ES-I3 (cell line): ENCODE measurements around the gene TANGO6.

Experiments
- H3K36me3 ChIP-seq: 2 replicates; pipeline ENCODE4 v1.6.1; 2013; ENCODE audit warnings: mild to moderate bottlenecking, low read length, control low read depth, moderate library complexity; ENCODE audit not compliant: insufficient read depth
- H3K4me1 ChIP-seq: 2 replicates; pipeline ENCODE4 v1.6.1; 2013; ENCODE audit warnings: mild to moderate bottlenecking, control low read depth, low read length; ENCODE audit not compliant: insufficient read depth
- H3K9ac ChIP-seq: 2 replicates; pipeline ENCODE4 v1.6.1; 2013; ENCODE audit warnings: low read depth, mild to moderate bottlenecking, low read length, moderate library complexity
- H3K9me3 ChIP-seq: 2 replicates; pipeline ENCODE4 v1.6.1; 2013; ENCODE audit warnings: mild to moderate bottlenecking, low read length, moderate library complexity; ENCODE audit not compliant: control insufficient read depth, insufficient read depth

TANGO6 gene

GRCh38 chr16:68943961-68944360 is 100.6 kb downstream of the TANGO6 start:
- Histone ChIP-seq H3K4me1 (no peaks in the 10 kb centered on the region), H3K9me3 (peaks cover 4% of the 10 kb centered on the region), H3K36me3 (no peaks in the 10 kb centered on the region; the same call in 1 of the 2 replicates), H3K9ac (no peak overlapping the region)

GRCh38 chr16:68948230-68948910 is 105.0 kb downstream of the TANGO6 start:
- Histone ChIP-seq H3K9me3 (peaks cover 4% of the 10 kb centered on the region), H3K36me3 (no peaks in the 10 kb centered on the region; the same call in 1 of the 2 replicates), H3K9ac (no peak overlapping the region), H3K4me1 (peaks cover 3% of the 10 kb centered on the region; the same call in 1 of the 2 replicates)

- Histone ChIP-seq H3K9me3 (no peaks in the 10 kb centered on the region), H3K36me3 (no peaks in the 10 kb centered on the region), H3K9ac (no peak overlapping the region), H3K4me1 (peaks cover 3% of the 10 kb centered on the region; the same call in 1 of the 2 replicates)
Measured at GRCh38 chr16:68951991-68952877, 108.9 kb downstream of the TANGO6 start.

- H3K9ac ChIP-seq: no peak overlapping the region
- no peaks in the 10 kb centered on the region for H3K9me3 ChIP-seq
- no peaks in the 10 kb centered on the region for H3K36me3 ChIP-seq
- H3K4me1 ChIP-seq: peaks cover 3% of the 10 kb centered on the region; the same call in 1 of the 2 replicates
Measured at GRCh38 chr16:68954911-68955635, 111.7 kb downstream of the TANGO6 start.

DNA sequence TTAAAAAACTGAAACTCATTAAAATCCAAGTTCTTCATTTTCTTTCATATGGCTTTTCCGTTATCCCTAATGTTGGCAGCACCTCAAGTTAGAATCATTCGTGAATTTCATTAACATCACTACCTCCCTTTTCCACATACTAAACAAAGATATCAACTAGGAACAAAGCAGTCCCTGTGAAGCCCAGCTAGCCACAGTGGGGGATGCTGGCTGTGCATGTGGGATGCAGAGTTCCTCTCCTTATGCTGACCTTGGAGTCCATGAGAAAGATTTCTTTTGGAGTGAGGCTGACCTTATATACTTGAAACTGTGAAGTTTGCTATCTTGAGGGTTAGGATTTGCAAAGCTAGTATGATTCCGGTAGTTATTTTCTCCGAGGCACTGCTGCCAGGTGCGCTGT is 117.6 kb downstream of the TANGO6 start:
- Histone ChIP-seq H3K4me1 (peaks cover 3% of the 10 kb centered on the region), H3K9ac (no peak overlapping the region), H3K36me3 (no peaks in the 10 kb centered on the region), H3K9me3 (no peaks in the 10 kb centered on the region; the same call in 1 of the 2 replicates)

DNA sequence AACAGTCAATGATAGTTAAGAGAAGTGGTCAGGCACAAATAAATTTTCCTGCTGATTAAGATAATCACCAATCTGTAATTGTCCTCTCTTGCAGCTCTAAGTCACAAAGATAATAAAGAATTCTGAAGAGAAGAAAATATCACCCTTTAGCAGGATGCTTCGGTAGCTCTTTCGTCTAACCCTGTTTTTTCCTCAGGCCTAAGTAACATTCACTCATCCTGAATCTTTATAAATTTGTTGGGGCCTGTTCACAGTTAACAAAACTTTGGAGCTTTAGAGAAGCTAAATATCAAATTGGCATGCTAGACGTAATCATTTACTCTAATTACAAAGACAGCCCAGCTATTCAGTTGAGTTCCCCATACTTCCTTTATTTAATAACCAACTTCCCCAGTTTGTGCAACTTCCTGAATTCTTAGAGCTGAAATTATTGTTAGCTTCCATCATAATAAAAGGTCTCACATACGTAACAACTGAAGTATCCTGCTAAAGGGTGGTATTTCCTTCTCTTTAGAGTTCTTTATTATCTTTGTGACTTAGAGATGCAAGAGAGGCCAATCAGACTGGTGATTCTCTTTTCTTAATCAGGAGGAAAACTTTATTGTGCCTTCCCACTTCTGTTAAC is 118.6 kb downstream of the TANGO6 start:
- H3K4me1 ChIP-seq: peaks cover 3% of the 10 kb centered on the region
- no peaks in the 10 kb centered on the region; the same call in 1 of the 2 replicates for H3K9me3 ChIP-seq
- no peaks in the 10 kb centered on the region for H3K36me3 ChIP-seq
- H3K9ac ChIP-seq: no peak overlapping the region

GRCh38 chr16:68969338-68969737 is 126.0 kb downstream of the TANGO6 start:
- Histone ChIP-seq H3K4me1 (peaks cover 20% of the 10 kb centered on the region), H3K36me3 (no peaks in the 10 kb centered on the region), H3K9ac (no peak overlapping the region), H3K9me3 (no peaks in the 10 kb centered on the region)

- peaks cover 20% of the 10 kb centered on the region for H3K4me1 ChIP-seq
- H3K36me3 ChIP-seq: no peaks in the 10 kb centered on the region
- H3K9me3 ChIP-seq: no peaks in the 10 kb centered on the region
- no peak overlapping the region for H3K9ac ChIP-seq
Measured at GRCh38 chr16:68972013-68972412, 128.7 kb downstream of the TANGO6 start.

DNA sequence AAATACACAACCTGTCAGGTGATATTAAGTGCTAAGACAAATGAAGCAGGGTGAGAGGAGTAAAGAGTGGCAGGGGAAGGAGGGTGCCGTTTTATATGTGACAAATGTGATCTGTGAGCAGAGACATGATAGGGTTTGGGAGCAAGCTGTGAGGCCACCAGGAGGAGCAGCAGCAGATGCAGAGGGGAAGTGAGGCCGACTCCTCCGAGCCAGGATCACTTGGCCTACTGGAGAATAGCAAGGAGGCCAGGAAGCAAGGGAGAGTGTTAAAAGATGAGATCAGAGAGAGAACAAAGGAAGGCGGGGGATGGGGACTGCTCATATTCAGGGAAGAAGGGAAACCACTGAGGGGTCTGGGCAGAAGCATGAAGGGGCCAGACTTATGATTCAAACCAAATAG is 129.4 kb downstream of the TANGO6 start:
- H3K4me1 ChIP-seq: peaks cover 20% of the 10 kb centered on the region
- H3K36me3 ChIP-seq: no peaks in the 10 kb centered on the region
- no peaks in the 10 kb centered on the region for H3K9me3 ChIP-seq
- no peak overlapping the region for H3K9ac ChIP-seq

GRCh38 chr16:68973611-68974120 is 130.3 kb downstream of the TANGO6 start:
- Histone ChIP-seq H3K4me1 (peaks cover 20% of the 10 kb centered on the region), H3K36me3 (no peaks in the 10 kb centered on the region), H3K9ac (no peak overlapping the region), H3K9me3 (no peaks in the 10 kb centered on the region)

DNA sequence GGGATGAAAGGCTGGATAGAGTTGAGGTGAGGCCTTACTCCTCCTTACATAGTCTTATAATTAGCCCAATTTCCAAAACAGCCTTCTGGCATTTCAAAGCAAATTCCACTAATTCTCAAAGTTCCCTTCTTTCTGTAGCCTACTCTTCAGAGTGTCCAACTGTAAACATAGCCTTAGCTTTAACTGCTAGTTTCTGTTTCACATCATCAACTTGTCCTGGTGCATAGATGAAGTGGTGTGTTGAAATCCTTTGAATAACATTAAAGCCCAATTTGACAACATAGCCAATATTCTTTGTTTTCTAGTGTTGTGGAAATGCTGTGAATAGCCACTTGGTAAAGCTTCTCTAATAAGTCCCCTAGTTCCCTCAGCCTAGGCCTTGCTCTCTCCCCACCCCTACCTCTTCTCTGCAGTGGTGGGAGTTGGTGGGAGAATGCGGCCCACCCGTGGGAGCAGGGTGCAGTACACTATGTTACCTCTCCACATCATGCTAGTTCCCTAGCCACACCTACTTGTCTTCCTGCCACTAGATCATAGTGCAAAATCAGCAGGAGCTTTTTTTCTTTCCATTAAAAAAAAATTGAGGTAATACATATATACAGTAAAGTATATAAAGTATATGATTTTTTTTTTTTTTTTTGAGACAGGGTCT is 135.1 kb downstream of the TANGO6 start:
- H3K4me1 ChIP-seq: peaks cover 6% of the 10 kb centered on the region
- H3K9ac ChIP-seq: no peak overlapping the region
- no peaks in the 10 kb centered on the region for H3K9me3 ChIP-seq
- H3K36me3 ChIP-seq: no peaks in the 10 kb centered on the region

DNA sequence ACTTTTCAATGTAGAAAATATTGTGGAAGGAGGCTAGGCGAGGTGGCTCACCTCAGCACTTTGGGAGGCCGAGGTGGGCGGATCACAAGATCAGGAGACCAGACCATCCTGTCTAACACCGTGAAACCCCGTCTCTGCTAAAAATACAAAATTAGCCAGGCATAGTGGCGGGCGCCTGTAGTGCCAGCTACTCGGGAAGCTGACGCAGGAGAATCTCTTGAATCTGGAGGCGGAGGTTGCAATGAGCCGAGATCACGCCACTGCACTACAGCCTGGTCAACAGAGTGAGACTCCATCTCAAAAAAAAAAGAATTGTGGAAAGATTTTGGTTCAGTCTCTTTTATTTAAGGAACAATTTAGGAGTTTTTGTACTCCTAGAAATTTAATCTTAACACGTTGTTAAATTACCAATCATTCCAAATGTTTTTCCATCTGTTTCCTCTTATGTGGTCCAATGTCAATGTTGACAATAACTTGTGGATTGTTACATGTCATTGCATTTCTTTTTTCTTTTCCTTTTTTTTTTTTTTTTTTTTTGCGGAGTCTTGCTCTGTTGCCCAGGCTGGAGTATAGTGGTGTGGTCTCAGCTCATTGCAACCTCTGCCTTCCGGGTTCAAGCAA is 137.5 kb downstream of the TANGO6 start:
- no peaks in the 10 kb centered on the region for H3K36me3 ChIP-seq
- peaks cover 1% of the 10 kb centered on the region; the same call in 1 of the 2 replicates for H3K4me1 ChIP-seq
- no peak overlapping the region for H3K9ac ChIP-seq
- no peaks in the 10 kb centered on the region for H3K9me3 ChIP-seq

GRCh38 chr16:68981971-68982370 is 138.6 kb downstream of the TANGO6 start:
- H3K9ac ChIP-seq: no peak overlapping the region
- peaks cover 6% of the 10 kb centered on the region; the same call in 1 of the 2 replicates for H3K4me1 ChIP-seq
- H3K9me3 ChIP-seq: no peaks in the 10 kb centered on the region
- no peaks in the 10 kb centered on the region for H3K36me3 ChIP-seq
